CD4-positive, CD25-positive, alpha-beta regulatory T cell (primary cell): ENCODE results near the gene SERTAD3. TPM values are rescaled to one million over a fixed set of nuclear protein-coding genes. Genes with fewer than 3 reads are reported as not detected.

Experiments
- ATAC-seq, 2 donors: fragments of 150-1000 bp; cut with Tn5 transposase; one replicate each; pipeline ENCODE4 v1.10.0; 2021; ENCODE audit warnings: low read depth in 2 of 2, moderate number of reproducible peaks in 2 of 2, moderate library complexity in 1 of 2
- DNase-seq, 3 donors: peaks; one replicate each; pipeline versions ENCODE4 v3.0.0 to v3.0.0-alpha.2; 2012 to 2022; ENCODE audit warnings: mixed read lengths in 1 of 3
- H3K27ac ChIP-seq: one replicate; pipeline ENCODE4 v1.7.0; 2013; ENCODE audit warnings: mild to moderate bottlenecking, low read length; ENCODE audit not compliant: insufficient read depth, poor library complexity, severe bottlenecking
- H3K27me3 ChIP-seq: one replicate; pipeline ENCODE4 v1.7.0; 2013; ENCODE audit warnings: low read length; ENCODE audit not compliant: control insufficient read depth, insufficient read depth
- H3K36me3 ChIP-seq: one replicate; pipeline ENCODE4 v1.7.0; 2013; ENCODE audit warnings: mild to moderate bottlenecking, low read length, moderate library complexity; ENCODE audit not compliant: control insufficient read depth, insufficient read depth
- H3K4me1 ChIP-seq: 2 replicates; pipeline ENCODE4 v1.7.0; 2013; ENCODE audit warnings: mild to moderate bottlenecking, low read length; ENCODE audit not compliant: insufficient read depth, control insufficient read depth, poor library complexity, severe bottlenecking
- H3K4me3 ChIP-seq: one replicate; pipeline ENCODE4 v1.7.0; 2013; ENCODE audit warnings: low read depth, mild to moderate bottlenecking, low read length, moderate library complexity
- H3K9me3 ChIP-seq, 2 experiments: 1 replicate in 1 of 2; 2 replicates in 1 of 2; pipeline ENCODE4 v1.7.0; 2013; ENCODE audit warnings: low read length in 2 of 2, mild to moderate bottlenecking in 1 of 2, moderate library complexity in 1 of 2; ENCODE audit not compliant: control insufficient read depth in 2 of 2
- H3K27ac Mint-ChIP-seq, 3 donors: one replicate each; pipeline ENCODE4 v1.8.0; 2020 to 2022; ENCODE audit warnings: mild to moderate bottlenecking in 3 of 3, mixed read lengths in 3 of 3, moderate library complexity in 2 of 3
- H3K27me3 Mint-ChIP-seq: one replicate; pipeline ENCODE4 v1.8.0; 2022; ENCODE audit warnings: mild to moderate bottlenecking, mixed read lengths
- H3K36me3 Mint-ChIP-seq: one replicate; pipeline ENCODE4 v1.8.0; 2020; ENCODE audit warnings: mixed read lengths
- H3K4me1 Mint-ChIP-seq, 4 donors: one replicate each; pipeline ENCODE4 v1.8.0; 2020 to 2022; ENCODE audit warnings: mixed read lengths in 4 of 4, mild to moderate bottlenecking in 1 of 4
- H3K4me3 Mint-ChIP-seq, 4 donors: one replicate each; pipeline ENCODE4 v1.8.0; 2020 to 2022; ENCODE audit warnings: mild to moderate bottlenecking in 4 of 4, mixed read lengths in 4 of 4, moderate library complexity in 3 of 4
- H3K9me3 Mint-ChIP-seq, 7 donors: one replicate each; pipeline ENCODE4 v1.8.0; 2020 to 2022; ENCODE audit warnings: mixed read lengths in 7 of 7, mild to moderate bottlenecking in 3 of 7, moderate library complexity in 2 of 7
- polyA plus RNA-seq, 4 donors: library from polyadenylated mRNA; unstranded; fragments of 300-500 nt; fragmentation: Illumina TruSeq; gene quantifications; one replicate each; pipeline ENCODE4 v1.2.3, GENCODE V29; 2021
- total RNA-seq: library from RNA; stranded (reverse); gene quantifications from one replicate; pipeline ENCODE4 v1.2.3, GENCODE V29; 2022

SERTAD3 gene
- total and polyA plus RNA-seq, 5 donors from 2014 or later = 3.1 to 19.5 (median 6.8) TPM

- H3K27ac Mint-ChIP-seq = peak overlapping the region; percentile 42 to 97 (median 95)
- peaks cover 0 to 46% (median 28%) of the 10 kb centered on the region in 4 donors for H3K4me1 Mint-ChIP-seq
- DNase-seq = no peak
- no peaks in the 10 kb centered on the region for H3K27me3 ChIP-seq
- no peaks in the 10 kb centered on the region for H3K36me3 Mint-ChIP-seq
- H3K27ac ChIP-seq = peak overlapping the region; percentile 82
- no peak for ATAC-seq
- peaks cover 0 to 2% (median 0%) of the 10 kb centered on the region in 7 donors for H3K9me3 Mint-ChIP-seq
- H3K9me3 ChIP-seq = no peaks in the 10 kb centered on the region
- H3K4me1 ChIP-seq = peaks cover 42% of the 10 kb centered on the region
- peaks cover 6% of the 10 kb centered on the region for H3K36me3 ChIP-seq
- H3K4me3 Mint-ChIP-seq = peak overlapping the region; percentile 87 to 96 (median 90)
- peaks cover 25% of the 10 kb centered on the region for H3K27me3 Mint-ChIP-seq
- no peak overlapping the region for H3K4me3 ChIP-seq
Measured at GRCh38 chr19:40421993-40422747, 22.0 kb downstream of the SERTAD3 start.

DNA sequence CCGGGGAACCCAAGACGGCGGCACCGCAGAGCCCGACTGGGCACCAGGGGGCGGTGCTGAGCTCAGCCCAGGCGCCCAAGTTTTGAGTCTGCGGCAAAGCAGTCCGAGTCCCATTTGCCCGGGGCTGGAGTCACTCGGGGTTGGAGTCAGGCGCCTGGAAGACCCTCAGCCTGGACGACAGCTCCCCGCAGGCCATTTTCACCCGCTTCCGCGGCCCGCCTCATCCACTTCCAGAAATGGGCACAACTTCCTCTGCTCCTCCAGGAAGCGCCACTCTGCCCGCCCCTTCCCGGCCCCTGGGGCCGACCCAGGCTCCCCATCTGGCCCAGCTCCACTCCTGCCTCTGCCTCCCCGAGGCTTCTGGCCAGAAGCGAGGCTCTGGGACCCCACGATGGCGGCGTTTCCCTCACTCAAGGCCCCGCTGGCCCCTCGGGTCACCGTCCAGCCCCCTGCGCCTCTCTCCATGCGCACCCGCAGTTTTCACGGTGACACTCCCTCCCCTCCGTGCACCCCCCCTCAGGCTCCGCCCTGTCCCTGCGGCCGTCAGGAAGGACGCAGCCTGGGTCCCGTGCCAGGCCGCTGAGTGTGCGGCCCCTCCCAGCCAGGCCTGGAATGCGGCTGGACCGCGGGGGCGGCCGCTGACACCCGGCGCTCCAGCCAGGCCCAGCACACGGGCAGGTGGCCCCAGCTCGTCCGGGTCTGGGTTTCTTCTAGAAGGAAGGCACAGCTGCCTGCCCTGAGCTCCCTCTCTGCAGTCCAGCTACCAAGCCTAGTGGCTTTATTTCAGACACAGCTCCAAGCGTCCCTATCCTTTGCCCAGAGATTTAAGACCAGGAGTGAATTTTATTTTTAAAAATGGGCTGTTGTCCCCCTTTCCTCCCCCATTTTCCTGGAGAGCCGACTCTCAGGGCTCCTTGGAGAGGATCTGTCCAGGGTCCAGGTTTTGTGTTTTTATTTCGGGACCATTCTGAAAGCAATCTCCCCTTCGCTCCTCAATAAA is 23.1 kb downstream of the SERTAD3 start:
- ATAC-seq (peak; percentile 33 to 44), DNase-seq (peak; percentile 68 to 78 (median 72))
- H3K27me3 Mint-ChIP-seq = peaks cover 21% of the 10 kb centered on the region
- peaks cover 0 to 2% (median 0%) of the 10 kb centered on the region in 7 donors for H3K9me3 Mint-ChIP-seq
- Histone ChIP-seq H3K4me3 (peak overlapping the region; percentile 78), H3K27ac (peak overlapping the region; percentile 82), H3K36me3 (peaks cover 6% of the 10 kb centered on the region), H3K4me1 (peaks cover 37% of the 10 kb centered on the region), H3K27me3 (no peaks in the 10 kb centered on the region), H3K9me3 (no peaks in the 10 kb centered on the region)
- peak overlapping the region; percentile 94 to 97 (median 95) for H3K27ac Mint-ChIP-seq
- H3K4me3 Mint-ChIP-seq = peak overlapping the region; percentile 87 to 96 (median 90)
- peaks cover 0 to 41% (median 27%) of the 10 kb centered on the region in 4 donors for H3K4me1 Mint-ChIP-seq
- H3K36me3 Mint-ChIP-seq = no peaks in the 10 kb centered on the region

- Mint-ChIP-seq H3K27ac (peak overlapping the region; percentile 92 to 95 (median 94)), H3K4me3 (peak overlapping the region; percentile 87 to 96 (median 90)), H3K9me3 (peaks cover 0 to 2% (median 0%) of the 10 kb centered on the region in 7 donors), H3K36me3 (no peaks in the 10 kb centered on the region), H3K4me1 (peaks cover 0 to 37% (median 24%) of the 10 kb centered on the region in 4 donors), H3K27me3 (peaks cover 15% of the 10 kb centered on the region)
- no peak overlapping the region for H3K4me3 ChIP-seq
- no peaks in the 10 kb centered on the region for H3K27me3 ChIP-seq
- ATAC-seq = no peak
- H3K27ac ChIP-seq = peak overlapping the region; percentile 82
- H3K9me3 ChIP-seq = no peaks in the 10 kb centered on the region
- peaks cover 6% of the 10 kb centered on the region for H3K36me3 ChIP-seq
- no peak for DNase-seq
- H3K4me1 ChIP-seq = peaks cover 36% of the 10 kb centered on the region
Measured at GRCh38 chr19:40420451-40420765, 23.7 kb downstream of the SERTAD3 start.

- Histone ChIP-seq H3K36me3 (peaks cover 6% of the 10 kb centered on the region), H3K27ac (no peak overlapping the region), H3K4me1 (peaks cover 30% of the 10 kb centered on the region), H3K4me3 (no peak overlapping the region), H3K27me3 (no peaks in the 10 kb centered on the region), H3K9me3 (no peaks in the 10 kb centered on the region)
- no peak for DNase-seq
- H3K4me3 Mint-ChIP-seq = peak overlapping the region; percentile 66 to 84 (median 76)
- H3K4me1 Mint-ChIP-seq = peaks cover 0 to 34% (median 22%) of the 10 kb centered on the region in 4 donors
- no peaks in the 10 kb centered on the region for H3K36me3 Mint-ChIP-seq
- ATAC-seq = no peak
- H3K9me3 Mint-ChIP-seq = no peaks in the 10 kb centered on the region
- H3K27me3 Mint-ChIP-seq = peaks cover 15% of the 10 kb centered on the region
- H3K27ac Mint-ChIP-seq = peak overlapping the region in 1 of 3 donors; percentile 55
Measured at GRCh38 chr19:40419780-40420179, 24.4 kb downstream of the SERTAD3 start.

DNA sequence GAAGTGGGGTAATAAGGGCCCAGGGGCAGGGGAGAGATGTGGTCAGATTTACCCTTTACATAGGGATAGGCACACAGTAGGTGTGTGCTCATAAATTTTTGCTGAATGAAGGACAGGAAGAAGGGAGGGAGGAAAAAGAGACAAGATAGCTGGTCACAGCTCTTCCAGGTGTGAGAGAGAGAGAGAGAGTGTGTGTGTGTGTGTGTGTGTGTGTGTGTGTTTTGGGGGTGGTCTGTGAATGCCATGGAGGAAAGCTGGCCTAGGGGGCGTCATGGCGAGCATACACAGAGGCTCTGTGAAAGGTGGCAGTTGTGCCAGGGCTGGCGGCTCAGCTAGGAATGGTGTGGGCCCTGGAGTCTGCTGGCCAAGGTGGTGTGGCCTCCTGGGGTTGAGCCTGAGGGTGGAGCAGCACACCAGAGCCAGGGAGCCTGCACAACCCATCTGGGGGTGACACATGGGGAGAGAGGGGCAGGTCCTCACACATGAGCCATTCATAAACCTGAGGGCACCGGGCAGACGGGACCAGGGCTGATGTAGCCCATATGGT is 25.0 kb downstream of the SERTAD3 start:
- Histone ChIP-seq H3K4me1 (peaks cover 23% of the 10 kb centered on the region), H3K9me3 (no peaks in the 10 kb centered on the region), H3K36me3 (peaks cover 6% of the 10 kb centered on the region), H3K27ac (no peak overlapping the region), H3K27me3 (no peaks in the 10 kb centered on the region), H3K4me3 (no peak overlapping the region)
- H3K4me1 Mint-ChIP-seq = peaks cover 0 to 29% (median 17%) of the 10 kb centered on the region in 4 donors
- peak overlapping the region in 1 of 3 donors; percentile 40 for H3K27ac Mint-ChIP-seq
- no peaks in the 10 kb centered on the region for H3K36me3 Mint-ChIP-seq
- no peaks in the 10 kb centered on the region for H3K9me3 Mint-ChIP-seq
- peaks cover 15% of the 10 kb centered on the region for H3K27me3 Mint-ChIP-seq
- ATAC-seq (no peak), DNase-seq (no peak)
- H3K4me3 Mint-ChIP-seq = peak overlapping the region; percentile 67 to 84 (median 72)

DNA sequence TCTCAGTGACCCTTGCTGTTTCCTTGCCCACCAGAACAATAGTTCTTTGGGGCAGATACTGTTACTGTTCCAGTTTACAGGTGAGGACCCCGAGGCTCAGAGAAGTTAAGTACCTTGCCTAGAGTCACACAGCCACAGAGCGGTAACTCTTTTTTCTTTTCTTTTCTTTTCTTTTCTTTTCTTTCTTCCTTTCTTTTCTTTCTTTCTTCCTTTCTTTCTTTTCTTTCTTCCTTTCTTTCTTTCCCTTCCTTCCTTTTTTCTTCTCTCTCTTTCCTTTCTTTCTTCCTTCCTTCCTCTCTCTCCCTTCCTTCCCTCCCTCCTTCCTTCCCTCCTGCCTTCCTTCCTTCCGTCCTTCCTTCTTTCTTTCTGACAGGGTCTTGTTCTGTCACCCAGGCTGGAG is 26.1 kb downstream of the SERTAD3 start:
- no peak overlapping the region for H3K4me3 ChIP-seq
- peak overlapping the region in 2 of 3 donors; percentile 23 to 54 for H3K27ac Mint-ChIP-seq
- H3K4me1 Mint-ChIP-seq = peaks cover 0 to 28% (median 15%) of the 10 kb centered on the region in 4 donors
- H3K36me3 Mint-ChIP-seq = no peaks in the 10 kb centered on the region
- peaks cover 15% of the 10 kb centered on the region for H3K27me3 Mint-ChIP-seq
- H3K36me3 ChIP-seq = peaks cover 6% of the 10 kb centered on the region
- no peak overlapping the region for H3K27ac ChIP-seq
- no peaks in the 10 kb centered on the region for H3K9me3 ChIP-seq
- H3K4me3 Mint-ChIP-seq = peak overlapping the region in 1 of 4 donors; percentile 76
- ATAC-seq (no peak), DNase-seq (no peak)
- peaks cover 18% of the 10 kb centered on the region for H3K4me1 ChIP-seq
- H3K27me3 ChIP-seq = no peaks in the 10 kb centered on the region
- H3K9me3 Mint-ChIP-seq = no peaks in the 10 kb centered on the region

DNA sequence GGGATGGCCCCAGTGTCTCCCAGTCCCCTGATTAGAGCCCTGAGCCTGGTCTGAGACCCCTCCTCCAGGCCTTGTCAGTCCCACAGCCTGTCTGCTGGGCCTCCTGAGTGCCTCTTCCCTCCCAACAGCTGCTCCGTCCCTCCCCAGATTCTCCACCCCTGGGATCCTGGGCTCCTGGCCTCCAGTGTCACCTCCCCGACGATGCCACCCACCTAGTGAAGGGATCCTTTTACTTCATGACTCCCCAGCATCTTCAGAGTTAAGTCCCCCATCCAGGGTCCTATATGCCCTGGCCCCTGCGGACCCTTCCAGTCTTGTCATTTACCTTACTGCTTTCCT is 26.5 kb downstream of the SERTAD3 start:
- peaks cover 0 to 28% (median 15%) of the 10 kb centered on the region in 4 donors for H3K4me1 Mint-ChIP-seq
- H3K4me3 ChIP-seq = no peak overlapping the region
- H3K9me3 Mint-ChIP-seq = no peaks in the 10 kb centered on the region
- DNase-seq (no peak), ATAC-seq (no peak)
- no peaks in the 10 kb centered on the region for H3K36me3 Mint-ChIP-seq
- peak overlapping the region in 1 of 3 donors; percentile 43 for H3K27ac Mint-ChIP-seq
- H3K27me3 Mint-ChIP-seq = peaks cover 15% of the 10 kb centered on the region
- no peaks in the 10 kb centered on the region for H3K27me3 ChIP-seq
- peaks cover 17% of the 10 kb centered on the region for H3K4me1 ChIP-seq
- no peaks in the 10 kb centered on the region for H3K9me3 ChIP-seq
- H3K4me3 Mint-ChIP-seq = peak overlapping the region in 2 of 4 donors; percentile 19 to 32
- peaks cover 2% of the 10 kb centered on the region for H3K36me3 ChIP-seq
- H3K27ac ChIP-seq = no peak overlapping the region
